Skin of body (tissue), 2 donors: ENCODE measurements around the gene ANKRD6. TPM values are rescaled to one million over a fixed set of nuclear protein-coding genes. Genes with fewer than 3 reads are reported as not detected.

ENCODE experiments used
- DNase-seq: peaks from one replicate; lab custom pipeline; 2025; lab: John Stamatoyannopoulos, UW
- total RNA-seq: library from RNA; depleted of rRNA; stranded (reverse); fragments of >200 nt; gene quantifications from one replicate; pipeline ENCODE4 v1.2.3, GENCODE V29; 2014

ANKRD6 gene
- total RNA-seq, 1 donor from 2014 or later: 8.8 TPM

- no peak for DNase-seq
Measured at GRCh38 chr6:89506716-89507617, 74.0 kb downstream of the ANKRD6 start.

GRCh38 chr6:89508755-89509563, 76.0 kb downstream of the ANKRD6 start:
- no peak for DNase-seq

- DNase-seq: no peak
Measured at GRCh38 chr6:89509777-89510281, 76.9 kb downstream of the ANKRD6 start.

GRCh38 chr6:89510393-89510792, 77.4 kb downstream of the ANKRD6 start:
- DNase-seq: no peak

GRCh38 chr6:89518352-89519055, 85.6 kb downstream of the ANKRD6 start:
- no peak for DNase-seq

- DNase-seq: no peak
Measured at GRCh38 chr6:89520736-89521135, 87.8 kb downstream of the ANKRD6 start.

GRCh38 chr6:89522778-89523177, 89.8 kb downstream of the ANKRD6 start:
- DNase-seq: no peak

GRCh38 chr6:89525786-89526562, 93.0 kb downstream of the ANKRD6 start:
- DNase-seq: no peak

- DNase-seq: no peak
Measured at GRCh38 chr6:89526563-89526869, 93.6 kb downstream of the ANKRD6 start.

GRCh38 chr6:89527634-89528033, 94.7 kb downstream of the ANKRD6 start:
- DNase-seq: no peak

GRCh38 chr6:89528866-89529265, 95.9 kb downstream of the ANKRD6 start:
- DNase-seq: no peak

- no peak for DNase-seq
Measured at GRCh38 chr6:89530982-89531381, 98.0 kb downstream of the ANKRD6 start.

GRCh38 chr6:89536231-89536630, 103.3 kb downstream of the ANKRD6 start:
- DNase-seq: peak; percentile 45

- no peak for DNase-seq
Measured at GRCh38 chr6:89539779-89540178, 106.8 kb downstream of the ANKRD6 start.

- no peak for DNase-seq
Measured at GRCh38 chr6:89542081-89542857, 109.3 kb downstream of the ANKRD6 start.

GRCh38 chr6:89542866-89543265, 109.9 kb downstream of the ANKRD6 start:
- DNase-seq: no peak

GRCh38 chr6:89547281-89547680, 114.3 kb downstream of the ANKRD6 start:
- DNase-seq: no peak

- no peak for DNase-seq
Measured at GRCh38 chr6:89553431-89553830, 120.5 kb downstream of the ANKRD6 start.

- DNase-seq: no peak
Measured at GRCh38 chr6:89554106-89554505, 121.2 kb downstream of the ANKRD6 start.

- no peak for DNase-seq
Measured at GRCh38 chr6:89555031-89555430, 122.1 kb downstream of the ANKRD6 start.
